Upper lobe of left lung (tissue), 4 donors: ENCODE measurements around the gene THEM4.

Experiments used
- EP300 ChIP-seq, 4 donors: sonication (generic); formaldehyde crosslinking; IDR thresholded peaks; one replicate each; pipeline ENCODE4 v1.5.1; 2017; ENCODE audit warnings: antibody characterized with exemption in 4 of 4, control low read depth in 2 of 4
- POLR2A ChIP-seq, 4 donors: fragments of 450-650 bp; IDR thresholded peaks; one replicate each; pipeline ENCODE4 v1.5.1; 2016 to 2017; ENCODE audit warnings: antibody characterized with exemption in 4 of 4, mild to moderate bottlenecking in 2 of 4
- POLR2AphosphoS5 ChIP-seq, 2 donors: sonication (generic); formaldehyde crosslinking; IDR thresholded peaks; one replicate each; pipeline ENCODE4 v1.5.1; 2017; ENCODE audit warnings: antibody characterized with exemption in 2 of 2
- TF ChIP-seq, protein P1 (sequence below), 6 experiments: fragments of 450-650 bp in 4 of 6; fragments of 200-600 bp in 2 of 6; sonication (generic) in 2 of 6; IDR thresholded peaks; one replicate each; pipeline ENCODE4 v1.5.1; 2016 to 2019; ENCODE audit warnings: antibody characterized with exemption in 6 of 6

DNA sequence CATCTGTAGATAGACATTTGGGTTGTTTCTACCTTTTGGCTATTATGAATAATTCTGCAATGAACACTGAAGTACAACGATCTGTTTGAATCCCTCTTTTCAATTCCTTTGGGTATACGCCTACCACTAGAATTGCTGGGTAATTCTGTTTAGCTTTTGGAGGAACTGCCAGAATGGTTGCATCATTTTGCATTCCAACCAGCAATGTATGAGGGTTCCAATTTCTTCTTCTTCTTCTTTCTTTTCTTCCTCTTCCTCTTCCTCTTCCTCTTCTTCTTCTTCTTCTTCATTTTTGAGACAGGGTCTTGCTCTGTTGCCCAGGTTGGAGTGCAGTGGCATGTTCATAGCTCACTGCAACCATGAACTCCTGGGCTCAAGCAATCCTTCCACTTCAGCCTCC, 42.0 kb downstream of the THEM4 start:
- TF ChIP-seq EP300 (IDR thresholded peaks at IDR 0.05) (no peak), POLR2A (IDR thresholded peaks at IDR 0.05) (no peak), POLR2AphosphoS5 (IDR thresholded peaks at IDR 0.05) (no peak)
- TF ChIP-seq, protein P1, sequence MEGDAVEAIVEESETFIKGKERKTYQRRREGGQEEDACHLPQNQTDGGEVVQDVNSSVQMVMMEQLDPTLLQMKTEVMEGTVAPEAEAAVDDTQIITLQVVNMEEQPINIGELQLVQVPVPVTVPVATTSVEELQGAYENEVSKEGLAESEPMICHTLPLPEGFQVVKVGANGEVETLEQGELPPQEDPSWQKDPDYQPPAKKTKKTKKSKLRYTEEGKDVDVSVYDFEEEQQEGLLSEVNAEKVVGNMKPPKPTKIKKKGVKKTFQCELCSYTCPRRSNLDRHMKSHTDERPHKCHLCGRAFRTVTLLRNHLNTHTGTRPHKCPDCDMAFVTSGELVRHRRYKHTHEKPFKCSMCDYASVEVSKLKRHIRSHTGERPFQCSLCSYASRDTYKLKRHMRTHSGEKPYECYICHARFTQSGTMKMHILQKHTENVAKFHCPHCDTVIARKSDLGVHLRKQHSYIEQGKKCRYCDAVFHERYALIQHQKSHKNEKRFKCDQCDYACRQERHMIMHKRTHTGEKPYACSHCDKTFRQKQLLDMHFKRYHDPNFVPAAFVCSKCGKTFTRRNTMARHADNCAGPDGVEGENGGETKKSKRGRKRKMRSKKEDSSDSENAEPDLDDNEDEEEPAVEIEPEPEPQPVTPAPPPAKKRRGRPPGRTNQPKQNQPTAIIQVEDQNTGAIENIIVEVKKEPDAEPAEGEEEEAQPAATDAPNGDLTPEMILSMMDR (IDR thresholded peaks at IDR 0.05), result no peak
